ENCODE results near the gene DNAJB8.
A peak's percentile ranks its signal among the peaks of the same experiment; 100 is the strongest.

Gene DNAJB8

DNA sequence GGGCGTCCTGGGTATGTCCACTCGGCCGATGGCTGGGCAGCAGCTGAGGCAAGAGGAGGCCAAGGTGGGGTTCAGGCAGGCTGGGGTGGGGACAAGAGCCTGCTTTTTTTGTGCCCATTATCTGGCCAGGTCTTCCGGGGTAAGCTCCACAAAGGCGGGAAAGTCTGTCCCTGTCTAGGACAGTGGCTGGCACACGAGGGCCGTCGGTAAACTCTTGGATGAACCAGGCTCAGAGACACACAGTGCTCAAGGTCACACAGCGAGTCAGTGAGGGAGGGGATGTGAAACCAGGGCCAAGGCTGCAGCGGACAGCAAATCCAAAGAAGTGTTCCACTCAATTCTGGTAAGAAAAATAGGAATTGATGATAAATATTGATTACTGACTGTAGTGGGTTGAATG lies 2.9 kb downstream of the DNAJB8 start:
- DNase-seq: no peak

DNA sequence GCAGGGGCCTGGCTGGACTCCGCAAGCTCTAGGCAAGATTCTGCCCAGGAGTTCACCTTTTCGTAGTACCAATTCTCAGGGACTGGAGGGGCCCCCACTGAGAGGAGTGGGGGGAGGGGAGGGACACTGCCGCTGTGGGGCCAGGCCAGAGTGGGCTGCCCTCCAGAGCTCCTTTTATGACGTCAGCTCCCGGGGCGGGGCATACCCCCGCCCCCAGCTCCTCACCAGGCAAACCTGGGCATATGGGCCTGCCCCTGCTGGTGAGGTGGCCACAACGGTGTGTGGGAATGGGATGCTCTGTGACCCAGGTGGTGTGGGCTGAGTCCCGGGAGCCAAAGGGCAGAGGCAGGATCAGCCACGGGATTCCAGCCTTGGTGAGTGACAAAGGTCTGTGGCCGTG lies 3.3 kb downstream of the DNAJB8 start:
- no peak for DNase-seq

DNA sequence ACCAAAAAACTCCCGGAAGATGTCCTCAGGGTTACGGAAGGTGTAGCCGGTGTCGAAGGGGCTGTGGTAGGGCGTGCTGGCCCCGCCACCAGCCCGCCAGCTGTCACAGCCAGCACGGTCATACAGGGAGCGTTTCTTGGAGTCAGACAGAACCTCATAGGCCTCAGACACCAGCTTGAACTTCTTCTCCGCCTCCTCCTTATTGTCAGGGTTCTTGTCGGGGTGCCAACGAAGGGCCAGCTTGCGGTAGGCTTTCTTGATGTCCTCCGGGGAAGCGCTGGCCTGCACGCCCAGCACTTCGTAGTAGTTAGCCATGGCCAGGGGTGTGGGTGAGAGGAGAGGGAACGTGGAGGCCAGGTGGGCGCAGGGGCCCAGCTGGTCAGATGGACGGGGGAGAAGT lies 3.8 kb downstream of the DNAJB8 start:
- DNase-seq: no peak

DNA sequence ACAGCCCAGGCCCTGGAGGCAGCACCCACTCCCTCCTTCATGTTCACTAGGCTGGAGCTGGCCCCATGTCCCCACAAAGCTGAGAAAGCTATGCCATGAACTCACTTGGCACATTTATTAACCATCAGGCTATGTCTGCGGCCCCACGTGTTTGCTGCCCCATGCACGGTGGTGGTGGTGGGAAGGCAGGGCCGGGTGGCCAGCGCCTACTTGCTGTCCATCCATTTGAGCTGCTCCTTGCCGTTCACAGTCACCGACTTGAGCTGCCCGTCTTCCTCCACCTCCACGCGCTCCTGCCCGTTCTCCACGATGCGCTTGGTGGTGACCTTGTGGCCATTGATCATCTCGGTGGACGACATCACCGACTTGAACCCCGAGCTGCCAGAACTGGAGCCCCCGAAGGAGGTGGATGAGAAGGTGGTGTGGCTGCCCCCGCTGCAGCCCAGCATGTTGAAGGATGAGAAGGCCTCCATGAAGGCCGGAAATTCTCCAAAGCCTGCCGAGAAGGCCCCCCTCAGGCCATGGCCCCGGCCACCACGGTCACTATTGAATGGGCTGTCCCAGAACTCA lies 4.3 kb downstream of the DNAJB8 start:
- DNase-seq: no peak

DNA sequence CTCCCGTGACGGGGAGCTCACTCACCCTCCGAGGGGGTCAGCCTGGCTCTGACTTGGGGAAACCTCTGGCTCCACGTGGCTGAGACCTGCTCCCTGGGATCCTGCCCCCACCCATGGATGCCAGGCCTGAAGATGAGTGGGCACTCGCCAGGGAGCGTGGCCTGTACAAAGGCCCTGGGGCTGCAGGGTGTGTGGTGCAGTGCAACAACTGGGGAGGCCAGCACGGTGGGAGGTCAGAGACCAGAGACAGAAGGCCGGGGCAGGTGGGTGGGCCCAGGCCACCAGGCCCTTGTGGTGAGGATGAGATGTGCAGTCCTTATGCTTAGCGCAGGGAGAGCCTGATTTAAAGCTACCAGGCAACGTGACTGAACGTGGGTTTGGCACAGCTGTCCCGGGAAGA lies 5.0 kb downstream of the DNAJB8 start:
- DNase-seq: no peak

DNA sequence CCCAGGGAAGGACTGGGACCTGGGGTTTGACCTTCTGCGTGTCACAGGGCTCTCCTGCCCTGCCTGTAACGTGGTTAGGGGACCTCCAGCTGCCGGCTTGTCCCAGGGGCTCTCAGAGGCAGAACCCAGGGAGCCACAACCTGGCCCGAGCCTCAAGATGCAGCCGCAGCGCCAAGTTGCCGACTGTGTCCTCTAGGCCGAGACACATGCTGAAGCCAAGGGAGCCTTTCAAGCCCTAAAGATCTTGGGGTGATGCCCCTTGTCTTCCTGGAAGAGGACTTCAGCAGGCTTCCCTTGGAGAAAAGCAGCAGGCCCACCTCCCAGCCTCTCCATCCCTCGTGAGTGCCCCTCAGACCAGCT lies 7.2 kb downstream of the DNAJB8 start:
- DNase-seq: no peak

DNA sequence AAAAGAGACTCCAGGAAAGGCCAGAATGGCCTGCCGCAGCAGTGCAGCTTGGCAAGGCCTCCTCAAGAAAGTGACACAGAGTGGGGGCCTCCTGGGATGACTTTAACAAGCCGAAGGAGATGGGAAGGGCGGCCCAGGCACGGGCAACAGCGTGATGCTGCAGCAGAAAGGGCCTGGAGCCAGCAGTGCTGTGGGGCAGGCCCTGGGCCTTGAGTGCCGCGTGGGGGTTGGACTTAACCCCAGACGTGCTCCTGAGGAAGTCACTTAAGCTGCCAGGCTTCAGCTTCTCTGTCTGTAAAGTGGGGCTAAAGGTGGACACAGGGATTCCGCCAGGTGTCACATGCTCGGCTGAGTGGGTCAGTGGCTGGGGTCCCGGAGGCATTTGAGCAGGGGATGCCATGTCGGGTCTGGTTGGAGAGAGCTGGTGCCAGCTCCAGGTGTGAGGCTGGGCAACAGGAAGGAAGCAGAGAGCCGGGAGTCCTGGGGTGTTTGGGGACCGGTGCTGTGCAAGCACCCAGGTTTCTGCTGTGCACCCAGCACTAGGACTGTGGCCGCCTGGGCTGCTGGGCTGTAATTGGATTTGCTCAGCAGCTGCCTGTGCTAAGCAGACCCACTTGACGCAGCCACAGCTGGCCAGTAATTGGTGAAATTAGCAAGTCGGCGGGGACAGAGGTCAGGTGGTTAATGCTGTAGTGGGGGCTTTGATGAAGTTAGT lies 7.8 kb downstream of the DNAJB8 start:
- DNase-seq: no peak

DNA sequence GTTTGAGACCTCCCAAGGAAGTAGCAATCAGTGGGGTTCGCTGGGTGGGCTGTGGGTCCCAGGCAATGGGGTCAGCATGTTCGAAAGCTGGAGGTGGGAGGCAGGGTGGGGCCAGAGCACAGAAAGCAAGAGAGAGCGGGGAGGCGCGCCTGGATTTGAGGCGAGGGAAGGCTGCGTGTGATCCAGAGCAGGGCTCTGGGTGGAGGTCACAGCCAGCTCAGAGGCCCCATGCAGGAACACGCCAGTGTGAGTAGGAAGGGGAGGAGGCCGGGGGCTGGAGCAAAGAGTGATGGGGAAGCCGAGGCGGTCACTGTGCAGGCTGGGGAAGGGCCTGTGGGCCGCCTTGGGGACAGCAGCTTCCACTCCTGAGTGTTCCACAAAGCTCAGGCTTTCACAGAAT lies 8.8 kb downstream of the DNAJB8 start:
- no peak for DNase-seq

DNA sequence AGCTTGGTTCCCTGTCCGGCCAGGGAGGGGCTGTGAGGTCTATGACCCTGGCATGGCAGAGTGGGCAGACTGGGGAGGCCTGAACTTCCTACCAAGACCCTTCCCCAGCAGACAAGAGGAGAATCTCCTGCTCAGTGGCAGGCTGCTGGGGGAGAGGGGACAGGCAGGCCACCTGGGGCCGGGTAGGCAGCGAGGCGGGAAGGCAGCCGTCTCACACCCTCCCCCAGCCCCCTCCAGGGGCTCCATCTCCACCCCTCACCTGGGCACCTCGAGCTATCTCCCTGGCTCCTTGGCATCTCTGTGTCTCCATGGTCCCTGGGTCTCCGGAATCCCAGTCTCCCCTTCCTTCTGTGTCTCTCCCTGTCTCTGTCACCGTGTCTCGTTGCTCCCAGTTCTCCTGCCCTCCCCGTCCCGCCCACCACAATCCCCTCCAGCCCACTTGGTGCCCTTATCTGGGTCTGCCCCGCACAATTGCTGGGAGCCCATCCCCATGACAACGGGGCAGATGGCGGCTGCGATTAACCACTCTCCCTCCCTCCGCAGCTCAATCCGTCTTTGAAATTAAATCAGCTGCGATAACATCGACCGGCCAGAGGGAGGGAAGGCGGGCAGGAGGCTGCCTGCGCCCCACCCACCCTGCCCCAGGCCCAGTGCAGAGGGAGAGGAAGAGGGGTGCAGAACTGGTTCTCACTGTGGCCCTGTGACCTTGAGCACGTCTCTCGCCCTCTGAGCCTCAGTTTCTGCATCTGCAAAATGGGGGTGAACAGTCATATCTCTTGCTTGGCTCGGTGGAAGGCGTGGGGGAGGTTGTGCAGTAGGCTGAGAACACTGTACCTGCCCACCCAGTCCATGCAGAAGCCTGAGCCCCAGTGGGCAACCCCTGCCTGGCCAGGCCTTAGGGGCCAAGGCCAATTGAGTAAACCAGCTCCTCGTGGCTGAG lies 9.6 kb downstream of the DNAJB8 start:
- no peak for DNase-seq

DNA sequence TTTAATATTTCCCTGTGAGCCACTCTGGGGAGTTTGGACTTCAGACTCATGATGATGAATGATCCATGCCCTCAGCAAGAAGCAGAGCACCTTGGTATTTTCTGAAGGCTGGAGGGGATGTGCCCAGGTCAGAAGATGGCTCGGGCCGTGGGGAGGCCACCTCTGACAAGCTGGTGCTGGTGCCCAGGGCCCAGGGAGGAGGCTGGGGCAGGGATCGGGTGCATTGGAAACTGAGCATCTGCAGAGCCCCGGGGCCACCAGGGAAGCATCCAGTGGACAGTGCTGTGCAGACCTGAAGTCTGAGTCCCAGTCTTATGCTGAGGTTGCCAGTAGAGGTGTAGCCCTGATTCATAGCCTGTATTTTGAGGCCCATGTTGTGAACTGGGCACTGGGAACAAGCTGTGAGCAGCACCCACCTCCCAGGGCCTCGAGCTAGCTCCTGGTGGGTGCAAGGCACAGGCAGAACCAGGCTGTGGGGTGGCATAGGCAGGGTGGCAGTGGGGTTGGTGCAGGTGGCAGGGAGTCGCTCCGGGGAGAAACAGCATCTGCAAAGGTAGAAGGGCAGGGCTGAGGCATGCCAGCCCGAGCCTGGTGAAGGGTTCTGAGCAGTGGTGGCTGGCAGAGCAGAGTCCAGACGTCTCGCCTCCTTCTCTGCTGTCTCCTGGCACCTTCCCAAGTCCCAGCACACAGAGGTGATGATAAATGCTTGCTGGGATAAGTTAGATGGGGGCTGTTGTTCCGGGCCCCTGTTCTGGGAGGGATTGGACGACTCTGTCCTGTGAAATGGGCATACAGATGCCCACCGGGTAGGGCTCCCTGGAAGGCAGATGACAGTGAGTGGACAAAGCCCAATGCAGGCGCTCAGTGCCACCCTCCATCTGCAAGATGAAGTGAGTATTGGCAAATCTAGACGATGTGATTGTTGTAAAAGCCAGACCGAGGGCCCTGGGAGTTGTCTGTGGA lies 10.6 kb downstream of the DNAJB8 start:
- no peak for DNase-seq

DNA sequence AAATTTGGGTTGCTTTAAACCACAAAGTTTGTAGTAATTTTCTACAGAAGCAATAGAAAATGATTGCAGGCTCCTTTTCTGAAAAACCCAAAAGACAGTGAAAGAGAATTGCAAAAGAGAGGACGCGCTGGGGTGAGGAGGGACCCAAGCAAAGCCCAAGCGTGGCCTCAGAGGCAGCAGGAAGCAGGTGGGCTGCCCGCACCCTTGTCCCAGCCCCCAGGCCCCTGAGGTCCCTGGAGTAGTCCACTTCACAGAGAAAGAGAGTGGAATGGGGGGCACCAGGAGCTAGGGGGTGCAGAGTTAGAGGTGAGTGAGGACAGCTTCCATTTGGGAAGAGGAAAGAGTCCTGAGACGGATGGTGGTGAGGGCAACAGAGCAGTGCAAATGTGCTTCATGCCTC lies 11.6 kb downstream of the DNAJB8 start:
- DNase-seq: no peak

DNA sequence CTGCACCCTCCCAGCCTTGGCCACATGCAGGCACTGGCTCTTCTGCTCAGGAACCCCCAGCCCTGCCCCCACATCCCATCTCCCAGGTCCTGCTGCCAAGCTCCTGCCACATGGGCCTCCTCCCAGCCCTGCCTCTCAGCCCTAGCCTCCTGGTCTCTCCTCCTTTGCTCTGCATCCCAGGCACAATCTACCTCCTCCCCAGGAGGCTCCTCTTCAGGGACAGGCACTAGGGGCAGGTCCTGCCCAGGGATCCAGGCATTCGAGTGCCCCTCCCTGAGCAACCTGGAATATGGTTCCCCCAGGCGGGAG lies 12.4 kb downstream of the DNAJB8 start:
- no peak for DNase-seq

DNA sequence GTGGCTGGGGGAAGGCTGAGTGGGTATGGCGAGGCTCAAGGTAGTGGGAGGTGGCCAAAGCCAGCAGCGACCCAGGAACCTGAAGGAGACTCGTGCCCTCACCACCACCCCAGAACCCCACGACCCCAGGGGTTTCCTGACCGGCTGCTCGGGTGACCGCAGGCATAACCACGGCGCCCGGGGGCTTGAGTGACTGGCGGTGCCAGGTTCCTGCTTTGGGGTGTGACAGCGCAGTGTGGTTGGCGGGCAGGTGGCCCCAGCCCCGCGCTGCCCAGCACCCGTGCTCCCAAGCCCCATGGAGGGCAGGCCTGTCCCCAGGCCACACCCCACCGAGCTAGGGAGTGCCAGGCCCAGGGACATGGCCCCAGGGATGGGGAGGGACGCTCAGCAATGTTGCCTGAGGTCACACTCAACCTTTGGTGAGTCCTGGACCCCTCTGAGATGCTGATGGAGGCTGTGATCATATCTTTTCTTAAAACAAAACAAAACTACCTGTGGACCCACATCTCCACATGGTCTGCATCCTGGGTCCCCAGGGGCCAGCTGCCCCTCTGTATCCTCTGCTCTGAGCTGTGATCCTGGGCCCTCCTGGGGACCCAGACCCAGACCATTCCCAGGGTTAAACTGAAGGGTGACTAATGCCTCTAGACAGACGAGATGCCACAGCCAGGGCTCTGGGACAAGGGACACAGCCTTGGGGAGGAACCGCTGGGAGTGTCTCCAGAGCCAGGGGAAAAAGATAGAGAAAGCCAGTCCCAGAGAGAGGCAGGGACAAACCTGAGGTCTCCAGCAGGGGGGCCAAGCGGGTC lies 13.0 kb downstream of the DNAJB8 start:
- no peak for DNase-seq

DNA sequence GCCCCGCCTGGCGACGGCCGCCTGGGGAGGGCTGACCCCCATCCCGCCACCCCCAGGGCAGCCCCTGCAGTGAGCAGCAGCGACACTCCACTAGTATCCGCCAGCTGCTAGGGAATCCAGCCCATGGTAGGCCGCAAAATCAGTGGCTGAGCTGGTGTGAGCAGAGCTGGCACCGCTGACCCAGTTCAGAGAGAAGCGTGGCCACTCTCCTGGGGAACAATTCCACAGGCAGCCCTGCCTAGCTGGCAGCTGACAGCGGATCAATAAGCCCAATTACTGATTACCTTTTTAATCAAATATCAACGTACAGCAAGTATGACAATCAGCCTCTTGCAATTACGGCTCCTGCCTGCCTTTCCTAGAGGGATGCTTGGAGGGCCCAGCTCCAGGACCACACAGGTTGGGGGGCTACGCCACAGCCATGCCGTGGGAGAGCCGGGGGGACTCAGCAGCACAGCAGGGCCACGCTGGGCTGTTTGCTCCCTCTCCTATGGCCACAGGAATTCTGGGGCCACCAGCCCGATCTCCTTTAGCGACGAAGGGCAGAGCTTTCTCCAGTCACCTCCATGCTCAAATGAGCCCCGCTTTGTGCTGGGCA lies 13.9 kb downstream of the DNAJB8 start:
- DNase-seq: no peak

DNA sequence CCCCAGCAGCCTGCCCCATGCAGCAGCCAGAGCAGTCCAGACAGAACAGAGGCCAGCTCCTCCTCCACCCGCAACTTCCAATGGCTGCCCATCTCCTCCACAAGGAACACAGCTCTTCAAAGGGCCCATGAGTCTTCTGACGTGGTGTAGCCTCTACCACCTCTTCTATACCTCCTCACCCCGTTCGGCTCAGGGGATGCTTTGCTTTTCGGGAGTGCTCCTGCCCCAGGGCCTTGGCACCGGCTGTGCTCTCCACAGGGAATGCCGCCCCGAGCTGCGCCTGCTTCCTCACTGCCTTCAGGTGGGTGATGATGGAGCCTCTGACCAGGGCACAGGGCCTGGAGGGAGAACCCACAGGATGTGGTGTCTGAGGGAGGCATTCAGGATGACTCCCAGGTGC lies 14.6 kb downstream of the DNAJB8 start:
- no peak for DNase-seq

DNA sequence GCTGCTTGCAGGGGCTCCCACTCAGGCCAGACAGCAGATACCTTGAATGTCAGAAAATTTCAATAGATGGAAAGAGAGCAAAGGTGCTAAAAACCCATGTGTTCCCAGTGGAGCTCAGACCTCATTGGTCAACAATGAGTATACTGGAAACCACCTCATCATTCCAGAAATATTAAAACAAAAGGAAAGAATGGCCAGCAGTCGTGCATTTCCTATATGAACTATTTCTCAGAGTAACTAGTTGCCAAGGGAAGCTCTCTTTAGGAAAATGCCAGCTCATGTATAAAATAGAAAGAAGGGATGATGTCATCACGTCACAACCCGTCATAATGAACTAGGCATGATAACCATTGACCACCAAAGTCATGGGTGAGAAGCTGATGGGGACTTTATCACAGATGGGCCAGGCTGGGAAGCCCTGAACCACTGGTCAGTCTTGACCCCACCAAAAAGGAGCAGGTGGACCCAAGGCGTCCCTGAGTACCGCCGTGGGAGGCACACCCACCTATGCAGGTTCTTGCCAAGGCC lies 17.5 kb downstream of the DNAJB8 start:
- no peak for DNase-seq

DNA sequence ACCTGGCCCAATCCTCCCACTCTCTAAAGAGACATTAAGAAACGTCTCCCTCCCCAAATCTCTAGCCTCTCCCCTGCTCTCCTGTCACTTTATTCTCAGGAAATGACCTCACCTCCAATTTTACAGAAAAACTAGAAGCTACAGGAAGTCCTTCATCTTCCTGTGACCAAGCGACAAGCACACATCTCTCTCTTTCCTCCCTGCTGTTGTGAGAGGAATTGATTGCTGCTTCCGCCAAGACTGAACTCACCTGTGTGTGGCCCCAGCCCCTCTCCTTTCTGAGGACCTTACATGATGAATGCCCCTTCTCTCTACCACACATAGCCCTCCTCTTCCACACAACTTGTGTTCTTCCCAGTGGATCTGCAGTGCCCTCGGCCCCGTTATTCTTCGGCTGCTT lies 18.2 kb downstream of the DNAJB8 start:
- DNase-seq: no peak

DNA sequence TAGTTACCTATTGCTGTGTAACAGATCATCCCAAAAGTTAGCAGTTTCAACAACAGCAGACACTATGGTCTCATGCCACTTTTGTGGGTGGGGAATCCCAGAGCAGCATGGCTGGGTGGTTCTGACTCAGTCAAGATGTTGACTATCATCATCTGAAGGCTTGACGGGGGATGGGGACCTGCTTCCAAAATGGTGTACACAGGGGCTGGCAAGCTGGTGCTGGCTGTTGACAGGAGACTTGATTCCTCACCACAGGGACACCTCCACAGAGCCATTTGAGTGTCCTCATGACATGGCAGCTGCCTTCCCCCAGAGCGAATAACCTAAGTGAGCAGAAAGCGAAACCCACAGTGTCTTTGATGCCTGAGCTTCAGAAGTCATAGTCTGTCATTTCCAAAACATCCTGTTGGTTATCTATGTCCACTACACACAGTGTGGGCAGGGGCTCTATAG lies 19.1 kb downstream of the DNAJB8 start:
- DNase-seq: peak; percentile 60

DNA sequence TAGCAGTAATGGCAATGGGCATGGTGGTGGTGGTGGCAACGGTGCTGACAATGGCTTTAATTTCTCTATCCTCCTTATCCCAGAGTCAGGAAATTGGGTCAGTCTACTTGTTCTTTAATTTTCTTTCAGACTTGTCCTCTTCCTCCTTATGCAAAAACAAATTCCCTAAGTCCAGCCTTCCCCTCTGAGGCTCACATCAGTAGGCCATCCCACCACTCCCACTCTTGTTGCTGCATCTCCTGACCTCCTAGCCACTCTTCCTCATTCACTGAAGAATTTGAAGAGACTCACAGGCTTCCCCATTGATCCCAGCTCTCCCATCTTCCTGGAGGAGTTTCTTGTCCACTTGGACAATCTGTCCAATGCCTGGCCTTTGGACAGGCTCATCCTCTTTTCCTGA lies 19.9 kb downstream of the DNAJB8 start:
- DNase-seq: no peak

DNA sequence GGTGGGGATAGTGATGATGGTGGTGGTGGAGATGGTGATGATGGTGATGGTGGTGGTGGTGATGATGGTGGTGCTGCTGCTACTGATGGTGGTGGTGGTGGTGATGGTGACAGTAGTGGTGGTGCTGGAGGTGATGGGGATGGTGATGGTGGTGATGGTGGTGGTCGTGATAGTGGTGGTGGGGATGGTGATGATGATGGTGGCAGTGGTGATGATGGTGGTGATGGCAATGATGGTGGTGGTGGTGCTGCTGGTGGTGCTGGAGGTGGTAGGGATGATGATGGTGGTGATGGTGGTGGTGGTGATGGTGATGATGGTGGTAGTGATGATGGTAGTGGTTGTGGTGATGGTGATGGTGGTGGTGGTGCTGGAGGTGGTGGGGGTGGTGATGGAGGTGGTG lies 21.3 kb downstream of the DNAJB8 start:
- no peak for DNase-seq

DNA sequence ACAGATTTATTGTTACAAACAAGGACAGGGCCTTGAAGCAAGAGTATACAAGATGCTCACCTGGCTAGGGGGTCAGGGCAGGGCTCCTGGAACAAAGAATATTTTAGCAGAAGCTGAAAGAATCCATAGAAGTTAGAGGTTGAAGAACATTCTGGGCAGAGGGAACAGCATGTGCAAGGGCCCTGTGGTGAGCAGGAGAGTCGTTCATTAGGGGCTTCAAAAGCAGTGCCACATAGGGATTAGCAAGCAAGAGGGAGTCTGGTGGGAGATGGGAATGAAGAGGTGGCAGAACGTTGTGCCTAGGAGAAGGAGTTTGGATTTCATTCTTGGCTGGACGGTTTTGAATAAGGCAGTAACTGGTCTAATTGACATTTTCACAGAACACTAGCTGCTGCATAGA lies 22.9 kb downstream of the DNAJB8 start:
- DNase-seq: no peak
